Measurements from ENCODE around the gene GFAP.

Gene GFAP

GRCh38 chr17:44922746-44923470, 7.6 kb upstream of the GFAP start:
- H3K27ac ChIP-seq: no peak overlapping the region
- TF ChIP-seq CTCF (conservative IDR thresholded peaks at IDR 0.05) (no peak), ZFX (IDR thresholded peaks at IDR 0.05) (no peak)

- TF ChIP-seq CTCF (conservative IDR thresholded peaks at IDR 0.05) (no peak), ZFX (IDR thresholded peaks at IDR 0.05) (no peak)
- no peak overlapping the region for H3K27ac ChIP-seq
Observed at GRCh38 chr17:44922136-44922535, 6.8 kb upstream of the GFAP start.

GRCh38 chr17:44921122-44921882, 6.0 kb upstream of the GFAP start:
- H3K27ac ChIP-seq: no peak overlapping the region
- TF ChIP-seq ZFX (IDR thresholded peaks at IDR 0.05) (no peak), CTCF (conservative IDR thresholded peaks at IDR 0.05) (no peak)

GRCh38 chr17:44920565-44920940, 5.3 kb upstream of the GFAP start:
- no peak overlapping the region for H3K27ac ChIP-seq
- no peak for TF ChIP-seq CTCF (conservative IDR thresholded peaks at IDR 0.05)
- TF ChIP-seq ZFX (IDR thresholded peaks at IDR 0.05): no peak

GRCh38 chr17:44919885-44920564, 4.7 kb upstream of the GFAP start:
- H3K27ac ChIP-seq: no peak overlapping the region
- TF ChIP-seq CTCF (conservative IDR thresholded peaks at IDR 0.05) (peak; percentile 92), ZFX (IDR thresholded peaks at IDR 0.05) (no peak)

- no peak overlapping the region for H3K27ac ChIP-seq
- no peak for TF ChIP-seq ZFX (IDR thresholded peaks at IDR 0.05)
- no peak for TF ChIP-seq CTCF (conservative IDR thresholded peaks at IDR 0.05)
Observed at GRCh38 chr17:44919411-44919810, 4.1 kb upstream of the GFAP start.

- H3K27ac ChIP-seq: no peak overlapping the region
- TF ChIP-seq ZFX (IDR thresholded peaks at IDR 0.05): no peak
- TF ChIP-seq CTCF (conservative IDR thresholded peaks at IDR 0.05): no peak
Observed at GRCh38 chr17:44918006-44918405, 2.7 kb upstream of the GFAP start.
